HG03108 (cell line): ENCODE data around the gene SLC2A4RG.

Experiments
- ATAC-seq: cut with Tn5 transposase; IDR thresholded peaks from one replicate; pipeline ENCODE4 v1.9.1; 2021; ENCODE audit warnings: moderate library complexity; ENCODE audit not compliant: unreplicated experiment

The SLC2A4RG gene

DNA sequence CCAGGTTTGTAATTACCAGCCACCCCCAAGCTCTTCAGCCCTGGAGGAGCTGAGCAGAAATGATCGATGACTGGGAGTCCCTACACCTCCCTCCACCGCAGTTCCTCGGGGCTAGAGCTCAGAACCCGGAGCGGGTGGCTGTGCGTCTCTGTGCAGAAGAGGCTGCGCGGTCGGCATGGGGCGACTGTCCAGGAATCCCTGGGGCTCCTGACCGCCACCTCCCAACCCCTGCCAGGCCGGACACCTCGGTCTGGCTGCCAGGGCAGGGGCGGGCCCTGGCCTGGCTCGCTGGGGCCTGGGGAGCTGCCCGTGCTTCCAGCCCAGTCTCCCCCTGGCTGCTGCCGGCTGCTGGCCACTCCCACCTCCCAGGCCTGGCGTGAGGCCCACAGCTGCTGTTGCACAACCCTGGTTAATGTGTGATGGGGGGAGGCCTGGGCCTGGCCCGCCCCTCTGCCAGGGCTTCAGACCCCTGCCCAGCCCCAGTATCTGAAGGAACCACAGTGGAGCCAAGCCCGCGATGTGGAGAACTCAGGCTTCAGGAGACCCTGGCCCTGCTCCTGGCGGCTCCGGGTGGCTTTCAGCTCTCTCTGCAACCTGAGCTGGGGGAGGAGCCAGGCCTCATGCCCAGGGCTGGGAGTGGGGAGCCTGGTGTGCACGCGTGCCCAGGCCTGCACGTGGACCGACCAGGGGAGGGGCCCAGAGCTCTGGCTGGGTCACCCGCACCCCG is 1.2 kb downstream of the SLC2A4RG start:
- no peak for ATAC-seq

DNA sequence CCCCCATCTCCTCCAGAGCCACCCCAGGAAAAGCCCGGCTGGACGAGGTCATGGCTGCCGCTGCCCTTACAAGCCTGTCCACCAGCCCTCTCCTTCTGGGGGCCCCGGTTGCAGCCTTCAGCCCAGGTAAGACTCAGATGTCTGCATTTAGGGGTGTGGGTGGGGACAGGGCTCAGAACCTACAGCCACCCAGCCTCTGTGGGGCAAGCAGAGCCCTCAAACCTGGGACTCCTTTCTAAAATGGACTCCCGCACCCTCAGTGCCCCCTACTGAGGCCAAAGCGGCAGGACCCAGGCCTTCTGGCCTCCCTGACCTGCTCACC is 1.7 kb downstream of the SLC2A4RG start:
- no peak for ATAC-seq

DNA sequence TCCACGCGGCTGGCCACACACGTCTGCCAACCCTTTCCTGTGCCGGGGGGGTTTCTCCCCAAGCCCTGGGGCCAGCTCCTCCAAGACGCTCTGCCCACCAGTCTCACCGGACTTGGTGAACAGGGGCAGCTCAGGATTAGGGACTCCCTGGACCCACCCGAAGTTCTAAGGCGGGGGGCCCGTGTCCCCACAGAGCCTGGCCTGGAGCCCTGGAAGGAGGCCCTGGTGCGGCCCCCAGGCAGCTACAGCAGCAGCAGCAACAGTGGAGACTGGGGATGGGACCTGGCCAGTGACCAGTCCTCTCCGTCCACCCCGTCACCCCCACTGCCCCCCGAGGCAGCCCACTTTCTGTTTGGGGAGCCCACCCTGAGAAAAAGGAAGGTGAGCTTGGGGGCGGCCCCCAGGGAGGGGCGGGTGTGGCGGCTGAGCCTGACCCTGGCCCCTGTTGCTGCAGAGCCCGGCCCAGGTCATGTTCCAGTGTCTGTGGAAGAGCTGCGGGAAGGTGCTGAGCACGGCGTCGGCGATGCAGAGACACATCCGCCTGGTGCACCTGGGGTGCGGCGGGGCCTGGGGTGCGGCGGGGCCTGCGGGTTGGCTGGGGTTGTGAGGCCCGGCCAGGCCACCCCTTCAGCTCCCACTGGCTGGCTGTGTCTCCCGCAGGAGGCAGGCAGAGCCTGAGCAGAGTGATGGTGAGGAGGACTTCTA is 2.3 kb downstream of the SLC2A4RG start:
- no peak for ATAC-seq

DNA sequence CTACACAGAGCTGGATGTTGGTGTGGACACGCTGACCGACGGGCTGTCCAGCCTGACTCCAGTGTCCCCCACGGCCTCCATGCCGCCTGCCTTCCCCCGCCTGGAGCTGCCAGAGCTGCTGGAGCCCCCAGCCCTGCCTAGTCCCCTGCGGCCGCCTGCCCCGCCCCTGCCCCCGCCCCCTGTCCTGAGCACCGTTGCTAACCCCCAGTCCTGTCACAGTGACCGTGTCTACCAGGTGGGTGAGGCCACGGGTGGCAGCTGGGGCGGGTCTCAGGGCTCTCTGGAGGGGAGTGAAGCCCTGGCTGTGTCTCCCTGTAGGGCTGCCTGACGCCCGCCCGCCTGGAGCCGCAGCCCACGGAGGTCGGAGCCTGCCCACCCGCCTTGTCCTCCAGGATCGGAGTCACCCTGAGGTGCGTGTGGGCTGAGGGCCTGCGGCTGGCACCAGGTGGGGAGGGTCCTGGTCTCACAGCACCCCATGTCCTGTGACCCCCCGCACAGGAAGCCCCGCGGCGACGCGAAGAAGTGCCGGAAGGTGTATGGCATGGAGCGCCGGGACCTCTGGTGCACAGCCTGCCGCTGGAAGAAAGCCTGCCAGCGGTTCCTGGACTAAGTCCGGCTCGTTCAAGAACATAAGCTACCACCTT is 2.9 kb downstream of the SLC2A4RG start:
- ATAC-seq, result no peak

DNA sequence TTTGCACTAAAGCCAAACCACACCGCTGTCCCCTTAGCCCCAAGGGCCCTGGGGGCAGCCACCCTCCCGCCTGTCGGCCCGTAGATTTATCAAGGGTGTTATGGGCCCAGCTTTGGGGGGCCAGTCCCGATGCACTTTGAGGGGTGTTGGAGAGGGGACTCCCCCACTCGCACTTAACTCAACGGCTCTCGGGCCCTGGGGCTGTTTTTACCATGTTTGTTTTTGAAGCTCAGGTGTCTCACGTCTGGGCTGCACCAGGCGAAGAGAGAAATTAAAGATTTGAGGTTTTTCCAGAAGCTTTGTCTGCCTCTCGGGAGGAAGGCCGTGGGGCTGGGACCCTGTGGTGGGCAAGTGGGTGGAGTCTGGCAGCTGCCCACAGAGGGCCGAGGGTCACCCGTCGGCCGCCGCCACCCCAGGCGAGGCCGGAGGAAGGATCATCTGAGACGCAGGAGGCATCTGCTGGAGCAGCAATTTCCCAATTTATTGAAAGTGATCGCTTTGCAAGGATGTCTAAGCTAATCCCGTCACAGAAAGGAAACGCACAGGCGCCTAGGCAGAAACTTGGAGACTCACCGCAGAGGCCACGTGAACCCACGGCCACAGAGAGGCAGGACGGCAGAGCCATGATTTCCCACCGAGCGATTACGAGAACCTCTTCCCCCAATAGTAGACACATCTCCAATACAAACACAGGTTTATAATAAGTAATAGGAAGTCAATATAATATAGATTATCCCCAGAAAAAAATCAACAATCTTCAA is 3.8 kb downstream of the SLC2A4RG start:
- no peak for ATAC-seq

DNA sequence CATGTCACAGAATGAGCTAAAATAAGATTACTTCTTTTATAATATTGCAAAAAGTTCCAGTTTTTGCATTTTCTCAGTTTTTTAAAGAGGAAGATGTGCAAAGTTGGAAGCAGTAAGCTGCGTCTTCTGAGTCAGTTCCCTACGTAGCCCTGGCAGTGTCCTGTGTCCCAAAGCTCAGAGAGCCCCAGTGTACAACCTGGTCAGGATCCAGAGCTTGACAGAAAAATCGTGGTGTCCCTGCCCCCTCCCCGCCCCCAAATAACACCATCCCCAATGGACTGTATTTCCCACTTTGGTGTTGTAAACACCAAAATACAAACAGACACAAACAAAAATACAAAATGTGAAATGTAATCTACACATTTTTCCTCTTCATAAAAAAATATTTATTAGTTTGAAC is 4.6 kb downstream of the SLC2A4RG start:
- ATAC-seq, result no peak

DNA sequence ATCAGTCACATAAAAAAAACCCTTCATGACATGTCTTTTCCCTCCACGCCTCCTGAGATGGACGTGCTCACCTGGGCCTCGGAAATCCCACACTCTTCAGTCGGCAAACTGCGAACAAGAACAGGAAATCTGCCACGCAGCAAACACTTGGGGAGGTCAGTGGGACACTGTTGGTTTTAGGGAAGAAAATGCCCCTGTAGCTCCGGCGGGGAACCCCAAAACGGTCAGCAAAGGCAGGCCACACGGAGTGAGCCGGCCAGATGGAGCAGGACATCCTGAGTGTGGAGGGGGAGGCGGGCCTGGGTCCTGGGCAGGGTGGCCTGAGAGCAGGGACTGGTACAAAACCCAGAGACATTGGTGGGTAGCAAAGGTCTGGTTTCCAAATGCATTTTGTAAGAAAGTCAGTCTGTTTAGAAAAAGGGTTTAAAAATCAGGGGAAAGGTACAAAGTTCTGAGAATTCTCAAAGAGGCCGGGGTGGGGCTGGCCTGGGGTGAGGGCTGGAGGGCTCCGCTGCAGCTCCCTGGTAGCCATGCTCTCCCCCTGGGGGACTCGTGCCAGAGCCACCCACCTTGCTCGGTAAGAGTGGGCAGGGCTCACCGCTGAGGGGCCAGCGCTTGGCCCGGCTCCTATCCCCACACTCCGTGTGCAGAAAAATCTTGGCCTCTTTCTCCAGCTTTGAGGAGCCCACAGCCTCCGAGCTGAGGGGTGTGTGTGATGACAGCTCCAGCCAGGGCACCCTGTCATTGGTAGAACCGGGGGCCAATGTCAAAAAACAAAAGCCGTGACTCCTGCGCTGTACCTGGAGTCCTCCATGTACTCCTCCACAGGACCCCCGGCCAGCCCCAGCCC is 5.2 kb downstream of the SLC2A4RG start:
- ATAC-seq, result no peak

DNA sequence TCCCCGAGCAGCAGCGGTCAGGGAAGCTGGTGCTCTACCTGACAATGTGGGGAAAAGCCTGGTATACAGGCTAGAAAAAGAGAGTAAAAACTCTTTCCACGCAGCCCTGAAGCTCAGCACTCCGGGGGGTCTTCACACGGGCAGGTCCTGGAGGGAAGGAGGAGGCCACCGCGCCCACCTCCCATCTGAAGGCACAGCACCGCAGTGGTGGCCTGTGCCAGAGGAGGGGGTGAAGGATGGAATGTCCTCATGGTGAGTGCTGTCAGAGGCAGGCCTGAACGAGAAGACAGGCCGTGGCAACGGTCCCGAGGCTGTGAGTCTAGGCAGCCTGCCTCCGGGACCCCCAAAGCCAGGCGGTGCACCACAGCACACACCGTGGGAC is 5.8 kb downstream of the SLC2A4RG start:
- no peak for ATAC-seq

DNA sequence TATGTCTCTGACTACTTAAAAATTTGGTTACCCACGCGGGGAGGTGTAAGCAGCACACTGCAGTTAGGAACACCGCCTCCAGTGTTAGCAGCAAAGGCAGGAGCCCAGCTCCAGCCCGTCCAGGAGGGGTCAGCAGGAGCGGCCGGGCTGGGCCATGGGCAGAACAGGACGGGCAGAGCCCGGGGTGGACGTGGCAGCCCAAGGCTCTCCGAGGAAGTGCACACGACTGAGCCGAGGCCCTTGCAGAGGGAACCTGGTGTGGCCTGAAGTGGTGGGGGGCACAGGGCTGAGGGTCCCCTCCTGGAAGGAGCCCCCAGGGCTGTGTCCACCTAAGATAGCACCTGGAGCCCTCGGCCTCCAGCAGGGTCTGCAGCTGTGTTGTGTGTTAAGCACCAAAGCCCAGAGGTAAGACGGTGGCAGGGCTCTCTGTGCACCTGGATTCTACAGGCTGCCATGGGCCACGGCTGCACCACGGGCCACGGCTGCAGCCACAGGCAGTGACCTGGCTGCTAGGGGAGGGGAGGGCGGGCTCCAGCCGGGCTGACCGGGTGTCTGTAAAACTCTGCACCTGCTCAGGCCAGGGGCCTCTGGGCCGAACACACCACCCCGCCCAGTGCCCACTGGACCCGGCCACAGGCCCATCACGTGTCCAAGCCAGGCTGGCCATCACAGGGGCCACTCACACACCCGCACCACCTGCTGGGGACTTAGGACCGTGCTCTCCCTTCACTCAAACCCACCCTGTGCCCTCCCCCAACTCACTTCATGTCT is 6.6 kb downstream of the SLC2A4RG start:
- no peak for ATAC-seq

DNA sequence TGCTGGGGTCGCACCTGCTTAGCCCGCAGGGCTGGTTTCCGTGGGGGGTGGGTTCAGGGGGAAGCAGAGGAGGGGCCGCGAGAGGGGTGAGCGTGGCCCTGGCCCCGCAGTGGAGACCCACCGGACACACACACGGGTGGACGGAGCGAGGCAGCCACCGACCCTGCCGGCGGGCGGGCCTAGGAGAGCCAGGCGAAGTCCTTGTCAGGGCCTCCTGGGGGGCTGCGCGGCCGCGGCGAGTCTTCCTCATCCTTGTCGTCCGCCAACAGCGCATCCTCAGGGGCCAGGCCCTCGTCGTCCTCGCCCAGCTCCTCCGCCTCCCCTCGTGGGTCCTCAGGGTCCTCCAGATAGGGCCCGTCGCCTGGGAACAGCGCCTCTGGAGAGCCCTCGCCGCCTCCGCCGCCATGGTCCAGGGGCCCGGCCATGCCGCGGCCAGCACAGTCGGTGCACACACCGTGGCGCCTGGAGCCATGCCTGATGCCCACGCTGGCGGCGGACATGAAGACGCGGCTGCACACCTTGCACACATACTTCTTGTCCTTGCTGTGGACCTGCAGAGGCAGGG is 7.3 kb downstream of the SLC2A4RG start:
- no peak for ATAC-seq

DNA sequence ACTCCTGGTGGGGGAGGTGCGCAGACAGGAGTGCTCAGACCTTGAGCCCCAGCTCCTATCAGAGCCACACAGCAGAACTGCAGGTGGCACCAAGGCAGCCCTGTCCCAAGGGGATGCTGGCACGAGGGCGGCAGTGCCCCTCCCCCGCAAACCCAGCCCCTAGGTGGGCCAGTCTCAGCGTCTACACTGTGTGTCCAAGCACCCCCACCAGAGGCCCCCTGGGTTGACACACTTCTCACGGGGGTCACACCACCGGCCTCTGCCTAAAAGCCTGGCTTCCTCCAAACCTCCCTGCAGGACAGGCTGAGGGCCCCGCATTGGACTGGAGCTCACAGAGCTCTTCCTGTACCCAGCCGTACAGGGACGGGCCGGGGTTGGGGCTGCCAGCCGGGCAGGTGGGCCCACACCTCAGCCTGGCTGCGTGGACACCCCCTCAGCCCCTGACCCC is 8.1 kb downstream of the SLC2A4RG start:
- no peak for ATAC-seq

DNA sequence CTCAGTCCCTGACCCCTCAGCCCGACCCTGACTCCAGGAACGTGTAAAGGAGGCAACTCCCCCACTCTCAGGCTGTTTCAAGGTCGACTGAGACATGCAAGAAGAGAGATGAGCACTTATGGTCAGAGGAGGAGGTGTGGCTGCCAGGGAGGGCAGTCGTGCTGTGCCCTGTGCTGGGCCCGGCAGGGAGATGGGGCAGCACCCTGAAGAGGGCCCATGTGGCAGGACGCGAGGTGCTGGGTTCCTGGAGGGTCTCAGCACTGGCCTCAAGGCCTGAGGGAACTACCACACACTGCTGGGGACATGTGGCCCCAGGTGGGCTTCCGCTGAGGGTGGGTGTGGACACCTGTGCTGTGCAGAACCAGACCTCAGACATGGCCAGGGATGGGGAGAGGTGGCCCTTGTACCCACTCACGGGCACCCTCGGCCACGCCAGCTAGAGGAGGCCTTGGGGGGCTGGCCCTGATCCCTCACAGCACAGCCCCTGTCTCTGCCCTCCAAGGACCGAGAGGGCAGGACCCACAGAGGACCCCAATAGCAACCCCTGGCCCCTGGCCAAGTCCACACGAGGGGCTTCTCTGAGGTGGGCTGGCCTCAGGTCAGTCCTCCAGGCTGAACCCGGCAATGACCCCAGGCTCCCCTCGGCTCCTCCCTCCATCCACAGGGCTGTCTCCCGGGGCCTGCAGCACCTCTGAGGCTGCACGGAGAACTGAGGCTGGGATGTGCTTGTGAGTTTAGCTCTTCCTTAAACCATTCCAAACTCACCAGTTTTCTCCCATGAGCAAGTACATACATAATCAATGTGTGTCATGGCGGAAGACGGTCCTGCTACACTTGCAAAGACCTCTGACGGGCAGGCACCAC is 8.7 kb downstream of the SLC2A4RG start:
- no peak for ATAC-seq

DNA sequence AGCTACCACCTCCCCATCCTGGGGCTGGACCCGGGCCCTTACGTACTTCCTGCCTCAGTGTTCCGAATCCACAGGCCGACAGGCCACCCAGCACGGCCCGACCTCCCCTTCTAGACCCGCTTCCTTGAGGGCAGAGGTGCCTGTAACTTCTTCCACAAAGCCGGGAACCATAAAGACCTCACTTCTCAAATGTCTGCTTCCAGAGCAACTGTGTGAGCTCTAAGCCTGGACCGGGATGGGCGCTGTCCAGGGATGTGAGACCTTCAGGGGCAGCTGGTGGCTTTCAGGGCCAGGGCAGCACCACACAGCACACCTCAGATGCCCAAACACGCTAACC is 9.3 kb downstream of the SLC2A4RG start:
- no peak for ATAC-seq

DNA sequence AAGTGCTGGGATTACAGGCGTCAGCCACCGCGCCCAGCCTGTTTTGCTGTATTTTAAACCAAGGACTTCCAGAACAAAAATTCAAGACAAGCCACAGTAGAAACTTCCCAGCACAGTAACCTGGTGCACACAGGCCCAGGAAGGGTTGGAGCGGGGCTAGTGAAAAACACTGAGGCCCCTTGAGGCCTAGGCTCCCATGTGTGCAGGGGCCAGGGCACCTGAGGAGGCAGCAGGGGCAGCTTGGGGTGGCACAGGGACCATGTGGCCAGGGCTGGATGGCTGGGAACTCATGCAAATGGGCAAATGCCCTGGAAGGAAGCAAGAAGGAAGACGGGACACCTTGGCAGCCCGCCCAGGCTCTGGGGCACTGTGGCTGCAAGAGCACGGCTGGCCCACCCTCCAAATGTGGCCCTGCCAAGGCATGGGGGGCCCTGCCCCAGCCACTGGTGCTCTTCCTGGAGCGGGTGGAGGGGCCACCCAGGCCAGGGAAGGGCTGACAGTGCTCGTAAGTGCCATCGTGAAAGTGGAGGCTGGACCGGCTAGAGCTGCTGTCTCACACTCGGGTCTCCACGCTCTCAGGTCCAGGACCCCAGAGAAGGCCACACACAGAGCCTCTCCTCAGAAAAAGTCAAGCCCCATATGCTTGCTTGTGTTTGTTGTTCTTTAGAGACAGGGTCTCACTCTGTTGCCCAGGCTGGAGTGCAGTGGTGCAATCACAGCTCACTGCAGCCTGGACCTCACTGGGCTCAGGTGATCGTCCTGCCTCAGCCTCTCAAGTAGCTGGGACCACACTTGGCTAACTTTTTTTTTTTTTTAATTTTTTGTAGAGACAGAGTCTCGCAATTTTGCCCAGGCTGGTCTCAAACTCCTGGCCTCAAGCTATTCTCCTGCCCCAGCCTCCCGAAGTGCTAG is 10.3 kb downstream of the SLC2A4RG start:
- ATAC-seq, result no peak

DNA sequence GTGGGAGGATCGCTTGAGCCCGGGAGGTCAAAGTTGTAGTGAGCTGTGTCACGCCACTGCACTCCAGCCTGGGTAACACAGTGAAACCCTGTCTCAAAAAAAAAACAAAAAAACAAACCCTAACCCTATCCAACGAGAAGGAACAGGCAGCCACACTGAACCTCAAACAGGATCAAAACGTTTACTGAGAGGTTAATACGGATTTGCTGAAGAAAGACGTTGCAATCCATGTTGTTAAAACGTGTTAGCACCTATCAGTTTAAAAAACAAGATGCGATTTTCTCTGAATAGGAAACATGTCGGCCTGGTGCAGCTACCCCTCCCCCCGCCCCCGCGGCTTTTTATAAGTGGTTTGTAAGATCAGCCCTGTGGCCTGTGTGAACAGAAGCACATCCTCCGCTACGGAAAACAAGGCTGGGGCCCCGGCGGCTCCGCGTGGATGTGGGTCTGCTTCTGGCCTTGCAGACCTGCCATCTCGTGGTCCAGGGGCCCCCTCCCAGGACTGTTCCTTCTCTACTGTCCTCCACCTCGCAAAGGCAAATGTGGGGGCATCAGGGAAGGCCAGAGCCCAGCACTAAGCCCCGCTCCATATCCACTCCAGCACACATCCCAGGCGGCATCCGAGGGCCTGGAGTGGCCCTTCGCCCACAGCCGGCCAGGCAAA is 11.4 kb downstream of the SLC2A4RG start:
- ATAC-seq, result no peak

DNA sequence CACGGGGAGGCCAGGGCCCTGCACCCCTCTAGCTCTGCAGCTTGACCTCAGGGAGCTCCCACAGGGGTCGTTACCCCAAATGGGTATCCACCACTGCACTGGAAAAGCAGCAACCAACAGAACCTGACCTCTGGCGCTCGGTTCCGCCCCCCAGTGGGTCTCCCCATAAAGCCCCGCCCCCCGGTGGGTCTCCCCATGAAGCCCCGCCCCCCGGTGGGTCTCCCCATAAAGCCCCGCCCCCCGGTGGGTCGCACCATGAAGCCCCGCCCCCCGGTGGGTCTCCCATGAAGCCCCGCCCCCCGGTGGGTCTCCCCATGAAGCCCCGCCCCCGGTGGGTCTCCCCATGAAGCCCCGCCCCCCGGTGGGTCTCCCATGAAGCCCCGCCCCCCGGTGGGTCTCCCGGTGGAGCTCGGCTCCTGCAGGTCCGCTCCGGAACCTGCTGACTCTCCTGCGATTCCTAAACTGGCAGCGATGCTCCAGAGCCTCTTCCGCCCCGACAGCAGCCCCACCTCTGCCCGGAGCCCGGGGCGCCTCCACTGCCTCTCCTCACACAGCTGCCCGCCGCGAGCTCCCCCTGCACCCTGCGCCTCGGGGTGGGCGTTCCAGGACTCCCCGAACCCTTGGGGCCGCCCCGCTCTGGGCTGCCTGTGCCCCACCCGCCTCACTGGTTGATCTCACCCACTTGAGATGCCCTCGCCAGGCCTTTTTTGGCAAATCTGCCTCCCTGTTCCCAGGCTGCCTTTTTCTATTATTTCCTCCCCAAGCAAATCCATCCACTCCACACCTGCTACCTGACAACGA is 12.1 kb downstream of the SLC2A4RG start:
- no peak for ATAC-seq
